ENCODE data around the gene EYA2.
"Not testable (repeated sequence)": the region's sequence is repeated elsewhere in the genome, so short reads cannot be mapped to it uniquely, and the experiment has no call there.

Gene EYA2

DNA sequence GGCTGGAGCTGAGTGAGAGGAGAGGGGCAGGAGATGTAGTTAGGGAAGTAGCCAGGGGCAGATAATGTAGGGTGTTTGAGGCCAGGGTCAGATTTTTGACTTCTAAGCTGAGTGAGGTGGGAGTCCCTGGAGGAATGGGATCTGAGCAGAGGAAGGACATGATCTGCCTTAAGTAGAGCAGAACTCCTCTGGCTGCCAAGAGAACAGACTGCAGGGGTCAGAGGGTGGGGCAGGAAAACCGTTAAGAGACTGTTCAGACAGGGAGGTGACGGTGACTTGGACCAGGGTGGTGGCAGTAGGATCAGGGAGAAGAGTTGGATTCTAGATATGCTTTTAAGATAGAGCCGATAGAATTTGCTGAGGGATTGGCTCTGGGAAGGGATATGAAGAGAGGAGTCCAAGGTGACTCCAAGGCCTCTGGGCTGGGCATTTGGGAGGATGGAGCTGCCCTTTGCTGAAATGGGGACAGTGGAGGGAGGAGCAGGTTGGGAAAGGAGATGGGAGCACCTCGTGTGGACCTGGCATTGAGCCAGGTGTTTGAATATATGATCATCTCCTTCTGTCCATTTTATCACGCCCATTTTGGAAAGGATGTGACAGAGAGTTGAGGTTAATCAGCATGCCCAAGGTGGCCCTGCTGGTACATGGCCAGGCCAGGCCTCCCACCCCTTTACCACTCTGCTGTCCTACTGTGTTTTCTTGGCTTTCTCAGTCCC is 18.8 kb downstream of the EYA2 start:
- no peak for DNase-seq (ENCODE audit: low read depth)
- H3K4me3 ChIP-seq (ENCODE audit: low read depth, low read length), result no peak overlapping the region
- TF ChIP-seq, protein P1, sequence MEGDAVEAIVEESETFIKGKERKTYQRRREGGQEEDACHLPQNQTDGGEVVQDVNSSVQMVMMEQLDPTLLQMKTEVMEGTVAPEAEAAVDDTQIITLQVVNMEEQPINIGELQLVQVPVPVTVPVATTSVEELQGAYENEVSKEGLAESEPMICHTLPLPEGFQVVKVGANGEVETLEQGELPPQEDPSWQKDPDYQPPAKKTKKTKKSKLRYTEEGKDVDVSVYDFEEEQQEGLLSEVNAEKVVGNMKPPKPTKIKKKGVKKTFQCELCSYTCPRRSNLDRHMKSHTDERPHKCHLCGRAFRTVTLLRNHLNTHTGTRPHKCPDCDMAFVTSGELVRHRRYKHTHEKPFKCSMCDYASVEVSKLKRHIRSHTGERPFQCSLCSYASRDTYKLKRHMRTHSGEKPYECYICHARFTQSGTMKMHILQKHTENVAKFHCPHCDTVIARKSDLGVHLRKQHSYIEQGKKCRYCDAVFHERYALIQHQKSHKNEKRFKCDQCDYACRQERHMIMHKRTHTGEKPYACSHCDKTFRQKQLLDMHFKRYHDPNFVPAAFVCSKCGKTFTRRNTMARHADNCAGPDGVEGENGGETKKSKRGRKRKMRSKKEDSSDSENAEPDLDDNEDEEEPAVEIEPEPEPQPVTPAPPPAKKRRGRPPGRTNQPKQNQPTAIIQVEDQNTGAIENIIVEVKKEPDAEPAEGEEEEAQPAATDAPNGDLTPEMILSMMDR (IDR thresholded peaks at IDR 0.05; ENCODE audit: insufficient read depth, low read depth, low read length, missing control alignments), result no peak

DNA sequence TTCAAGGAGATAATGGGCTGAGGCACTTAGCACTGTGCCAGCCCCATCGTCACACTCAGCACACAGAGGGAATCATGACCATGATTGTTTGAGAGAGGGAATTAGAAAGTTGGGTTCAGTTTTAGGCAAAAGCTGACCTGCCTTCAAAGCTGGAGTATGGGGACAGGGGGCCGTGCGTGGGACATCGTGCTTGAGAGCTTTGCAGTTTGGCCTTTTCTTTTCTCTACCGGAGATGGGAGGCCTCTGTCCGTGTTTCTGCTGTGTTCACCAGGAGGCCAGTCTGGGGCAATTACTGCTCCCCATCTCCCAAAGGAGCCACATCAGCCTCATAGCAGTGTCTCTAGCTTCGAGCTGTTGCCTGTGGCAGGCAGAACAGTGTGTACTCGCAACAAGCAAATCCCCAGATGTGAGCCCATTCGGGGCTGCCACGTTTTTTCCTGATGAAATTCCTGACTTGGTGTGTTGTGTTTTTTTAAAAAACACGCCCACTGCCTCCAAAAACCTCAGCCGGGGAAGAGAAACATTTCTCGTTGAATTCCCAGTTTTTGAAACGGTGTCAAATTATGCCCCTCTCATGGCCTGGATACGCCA is 20.2 kb downstream of the EYA2 start:
- DNase-seq (ENCODE audit: low read depth), result no peak
- TF ChIP-seq, protein P1 (IDR thresholded peaks at IDR 0.05; ENCODE audit: insufficient read depth, low read depth, low read length, missing control alignments), result no peak
- H3K4me3 ChIP-seq (ENCODE audit: low read depth, low read length), result no peak overlapping the region

DNA sequence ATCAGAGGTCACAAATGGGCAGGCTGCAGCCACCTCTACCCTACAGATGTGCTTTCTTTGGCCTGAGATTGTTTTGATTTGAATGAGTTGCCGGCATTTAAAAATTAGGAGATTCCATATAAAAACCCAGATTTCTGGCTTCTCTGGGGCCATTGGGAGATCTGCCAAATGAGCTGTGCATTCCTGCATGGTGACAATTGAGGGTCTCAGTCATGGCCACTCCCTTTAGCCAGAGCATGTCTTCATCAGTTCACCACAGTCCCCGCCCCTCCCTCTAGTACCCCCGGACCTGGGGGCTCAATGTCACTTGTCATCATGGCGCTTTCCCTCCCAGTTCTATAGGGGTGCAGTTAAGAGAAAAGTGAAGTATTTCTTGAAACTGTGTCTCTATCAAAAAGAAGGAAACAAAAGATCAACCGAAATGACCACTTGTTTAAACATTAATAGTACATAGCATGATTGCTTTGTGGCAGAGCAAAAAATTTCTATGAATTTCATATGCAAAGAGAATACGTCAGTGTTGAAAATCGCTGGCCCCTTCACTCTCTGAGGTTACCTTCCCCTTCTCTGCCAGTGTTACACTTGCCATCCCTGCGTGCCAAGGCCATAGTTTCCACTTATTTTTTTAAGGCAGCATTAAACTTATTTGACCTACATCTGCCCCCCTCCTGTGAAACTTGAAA is 21.1 kb downstream of the EYA2 start:
- H3K4me3 ChIP-seq (ENCODE audit: low read depth, low read length), result no peak overlapping the region
- DNase-seq (ENCODE audit: low read depth), result no peak
- TF ChIP-seq, protein P1 (IDR thresholded peaks at IDR 0.05; ENCODE audit: insufficient read depth, low read depth, low read length, missing control alignments), result no peak

DNA sequence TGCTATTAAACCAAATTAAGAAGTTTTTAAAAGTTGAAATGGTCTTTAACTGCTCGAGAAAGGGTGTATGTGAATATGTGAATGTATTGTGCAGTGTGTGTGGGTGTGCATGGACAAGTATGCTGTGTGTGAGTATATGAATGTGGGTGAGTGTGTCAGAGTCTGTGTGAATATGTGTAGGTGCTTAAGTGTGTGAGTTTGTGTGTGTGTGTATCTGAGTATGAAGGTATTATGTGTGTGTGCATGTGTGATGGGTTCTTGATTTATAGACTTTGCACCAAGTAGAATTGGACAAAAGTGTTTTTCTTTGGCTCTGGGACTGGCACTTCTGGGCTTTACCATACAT is 21.6 kb downstream of the EYA2 start:
- TF ChIP-seq, protein P1 (IDR thresholded peaks at IDR 0.05; ENCODE audit: insufficient read depth, low read depth, low read length, missing control alignments), result no peak
- no peak overlapping the region for H3K4me3 ChIP-seq (ENCODE audit: low read depth, low read length)
- no peak for DNase-seq (ENCODE audit: low read depth)

DNA sequence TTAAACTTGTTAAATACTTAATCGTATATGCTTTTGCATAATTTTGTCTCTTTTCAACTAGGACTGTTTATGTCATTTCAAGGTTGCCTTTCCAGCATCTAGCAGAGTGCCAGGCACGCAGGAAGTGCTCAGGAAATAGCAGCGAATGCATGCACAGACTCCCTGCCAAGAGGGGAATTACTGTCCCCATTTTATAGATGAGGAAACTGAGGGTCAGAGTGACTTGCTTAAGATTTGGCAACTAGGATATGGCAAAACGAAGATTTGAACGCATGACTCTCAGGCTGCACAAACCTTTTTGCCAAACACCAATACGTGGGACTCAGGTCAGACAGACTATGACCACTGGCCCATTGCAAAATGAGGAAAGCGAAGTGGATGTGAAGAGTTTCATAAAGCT is 22.5 kb downstream of the EYA2 start:
- TF ChIP-seq, protein P1 (IDR thresholded peaks at IDR 0.05; ENCODE audit: insufficient read depth, low read depth, low read length, missing control alignments), result no peak
- DNase-seq (ENCODE audit: low read depth), result no peak
- H3K4me3 ChIP-seq (ENCODE audit: low read depth, low read length), result no peak overlapping the region

DNA sequence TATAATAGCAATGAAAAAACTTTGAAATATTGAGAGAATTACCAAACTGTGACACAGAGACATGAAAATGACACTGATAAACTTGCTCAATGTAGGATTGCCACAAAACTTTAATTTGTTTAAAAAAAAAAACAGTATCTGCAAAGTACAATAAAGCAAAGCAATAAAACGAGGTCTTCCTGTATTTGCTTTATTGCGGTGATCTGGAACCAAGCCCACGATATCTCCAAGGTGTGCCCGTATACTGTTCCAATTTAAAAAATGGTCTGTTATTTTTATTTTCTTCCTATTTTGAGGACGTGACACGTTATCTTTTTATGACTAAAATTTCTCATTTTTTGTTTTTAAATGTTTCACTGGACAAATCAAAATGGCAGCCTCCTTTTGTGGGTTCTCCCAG is 25.5 kb downstream of the EYA2 start:
- TF ChIP-seq, protein P1 (IDR thresholded peaks at IDR 0.05; ENCODE audit: insufficient read depth, low read depth, low read length, missing control alignments), result no peak
- DNase-seq (ENCODE audit: low read depth), result no peak
- no peak overlapping the region for H3K4me3 ChIP-seq (ENCODE audit: low read depth, low read length)

DNA sequence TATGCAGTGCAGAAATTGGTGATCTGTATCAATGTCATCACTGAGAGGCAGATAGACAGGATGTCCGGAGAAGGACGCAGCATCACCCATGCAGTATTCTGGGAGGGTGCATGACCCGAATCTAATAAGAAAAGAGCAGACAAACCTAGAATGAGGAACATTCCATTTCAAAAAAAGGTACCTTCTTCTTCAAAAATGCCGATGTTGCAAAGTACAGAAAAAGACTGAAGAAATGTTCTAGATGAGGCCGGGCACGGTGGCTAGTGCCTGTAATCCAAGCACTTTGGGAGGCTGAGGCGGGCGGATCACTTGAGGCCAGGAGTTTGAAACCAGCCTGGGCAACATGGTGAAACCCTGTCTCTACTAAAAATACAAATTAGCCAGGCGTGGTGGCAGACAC is 28.2 kb downstream of the EYA2 start:
- not testable (repeated sequence) for DNase-seq (ENCODE audit: low read depth); H3K4me3 ChIP-seq (ENCODE audit: low read depth, low read length)
